ENCODE data around the gene RAD51B. TPM values are rescaled to one million over a fixed set of nuclear protein-coding genes. Genes with fewer than 3 reads are reported as not detected.

RAD51B gene
- polyA plus RNA-seq, 3 donors: 2.4 to 4.9 (median 3.3) TPM

DNA sequence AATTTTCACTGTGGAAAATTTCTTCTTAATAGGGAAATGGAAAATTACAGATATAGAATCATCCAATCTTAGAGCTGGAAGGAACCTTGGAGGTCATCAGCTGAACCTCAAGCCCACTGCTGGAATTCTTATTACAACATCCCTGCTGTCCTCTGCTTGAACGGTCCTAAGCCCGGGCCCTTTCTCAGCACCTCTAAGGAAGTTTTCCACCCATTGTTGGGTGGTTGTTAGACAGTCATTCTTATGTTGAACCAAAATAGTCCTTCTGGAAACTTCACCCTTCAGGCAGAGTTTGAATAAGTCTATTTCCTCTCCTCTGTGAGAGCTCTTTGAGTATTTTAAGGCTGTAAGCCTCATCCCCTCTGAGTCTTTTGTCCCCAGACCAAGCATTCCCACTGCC, 902.6 kb downstream of the RAD51B start:
- 47 to 94% (median 68%) methylated on average over 2 of the region's 2 CpGs for WGBS, 3 donors
- H3K27ac ChIP-seq (ENCODE audit: low read depth, low read length): no peak overlapping the region

DNA sequence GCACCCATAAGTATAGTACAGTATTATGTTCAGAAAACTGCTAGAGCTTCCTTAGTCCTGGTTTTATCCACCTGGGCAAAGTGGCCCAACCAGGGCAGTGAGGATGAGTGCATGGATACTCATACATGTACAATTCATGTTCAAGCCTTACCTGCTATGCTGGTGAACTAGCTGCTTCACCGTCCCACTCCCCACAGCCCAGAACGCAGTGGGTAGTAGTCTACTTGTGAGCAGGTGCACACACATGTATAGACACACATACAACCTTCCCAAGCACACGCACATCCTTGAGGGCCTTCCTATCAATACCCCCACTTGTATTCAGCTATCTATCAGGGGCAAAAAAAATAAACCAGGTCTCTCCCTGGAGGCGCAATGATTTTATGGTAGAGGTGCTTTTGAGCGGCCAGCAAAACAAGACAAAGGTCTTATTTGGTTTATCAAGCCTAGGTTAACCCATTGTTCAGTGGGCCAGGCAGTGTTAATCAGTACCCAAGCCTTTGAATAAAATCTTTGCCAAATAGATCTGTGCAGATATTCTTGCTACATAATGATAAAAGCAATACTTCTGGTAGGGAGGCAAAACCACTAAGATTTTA, 903.5 kb downstream of the RAD51B start:
- no peak overlapping the region for H3K27ac ChIP-seq (ENCODE audit: low read depth, low read length)
- 74 to 97% (median 97%) methylated on average over 5 of the region's 5 CpGs for WGBS, 3 donors

DNA sequence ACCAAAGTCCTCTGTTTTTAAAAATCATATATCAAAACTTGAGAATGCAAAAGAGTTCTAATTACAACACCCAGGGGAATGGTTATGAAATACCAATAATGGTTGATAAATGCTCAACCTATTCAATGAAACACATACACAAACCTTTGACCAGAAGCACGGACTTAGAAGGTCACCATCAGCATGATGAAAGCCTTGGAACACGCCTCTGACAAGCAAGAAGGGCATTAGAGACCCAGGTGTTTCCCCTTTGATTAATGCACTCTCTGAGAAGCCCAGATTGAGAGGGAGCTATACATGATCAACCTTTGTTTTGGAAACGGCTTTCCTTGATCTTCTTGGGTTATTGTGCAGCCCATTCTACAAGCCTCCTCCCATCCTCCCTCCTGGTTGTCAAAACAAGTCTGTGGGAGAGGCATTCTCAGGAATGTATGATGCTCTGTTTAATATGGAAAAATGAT, 904.3 kb downstream of the RAD51B start:
- 27 to 57% (median 56%) methylated on average over 3 of the region's 3 CpGs for WGBS, 3 donors
- H3K27ac ChIP-seq (ENCODE audit: low read depth, low read length): no peak overlapping the region

DNA sequence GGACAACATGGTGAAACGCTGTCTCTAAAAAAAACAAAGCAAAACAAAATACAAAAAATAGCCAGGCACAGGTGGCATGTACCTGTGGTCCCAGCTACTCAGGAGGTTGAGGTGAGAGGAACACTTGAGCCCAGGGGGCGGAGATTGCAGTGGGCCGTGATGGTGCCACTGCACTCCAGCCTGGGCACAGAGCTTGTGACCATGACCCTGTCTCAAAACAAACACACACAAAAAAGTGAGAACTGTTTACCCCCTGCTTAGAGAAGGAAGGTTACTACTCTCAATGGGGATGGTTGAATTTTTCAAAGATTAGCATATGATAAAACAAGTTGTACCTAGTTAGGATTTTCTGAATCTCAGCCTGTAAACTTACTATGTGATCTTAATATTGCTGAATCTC, 905.3 kb downstream of the RAD51B start:
- 96 to 97% (median 97%) methylated on average over 3 of the region's 3 CpGs for WGBS, 3 donors
- no peak overlapping the region for H3K27ac ChIP-seq (ENCODE audit: low read depth, low read length)

DNA sequence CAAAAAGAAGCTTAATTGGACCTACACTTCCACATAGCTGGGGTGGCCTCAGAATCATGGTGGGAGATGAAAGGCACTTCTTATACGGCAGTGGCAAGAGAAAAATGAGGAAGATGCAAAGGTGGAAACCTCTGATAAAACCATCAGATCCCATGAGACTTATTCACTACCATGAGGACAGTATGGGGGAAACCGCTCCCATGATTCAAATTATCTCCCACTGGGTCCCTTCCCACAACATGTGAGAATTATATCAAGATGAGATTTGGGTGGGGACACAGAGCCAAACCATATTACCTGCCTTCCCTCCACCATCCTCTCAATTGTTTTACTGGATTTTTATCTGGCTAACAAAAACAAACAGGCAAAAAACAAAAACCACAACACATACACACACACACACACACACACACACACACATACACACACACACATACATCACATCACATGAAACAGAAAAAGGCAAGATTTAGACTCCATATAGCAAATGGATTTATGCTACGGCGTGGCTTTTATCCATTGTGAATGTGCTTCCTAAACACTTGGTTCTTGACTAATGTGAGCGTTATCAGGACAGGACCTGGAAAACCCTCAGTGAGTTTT, 906.6 kb downstream of the RAD51B start:
- no peak overlapping the region for H3K27ac ChIP-seq (ENCODE audit: low read depth, low read length)
- WGBS, 3 donors: 86 to 96% (median 90%) methylated on average over 5 of the region's 5 CpGs

DNA sequence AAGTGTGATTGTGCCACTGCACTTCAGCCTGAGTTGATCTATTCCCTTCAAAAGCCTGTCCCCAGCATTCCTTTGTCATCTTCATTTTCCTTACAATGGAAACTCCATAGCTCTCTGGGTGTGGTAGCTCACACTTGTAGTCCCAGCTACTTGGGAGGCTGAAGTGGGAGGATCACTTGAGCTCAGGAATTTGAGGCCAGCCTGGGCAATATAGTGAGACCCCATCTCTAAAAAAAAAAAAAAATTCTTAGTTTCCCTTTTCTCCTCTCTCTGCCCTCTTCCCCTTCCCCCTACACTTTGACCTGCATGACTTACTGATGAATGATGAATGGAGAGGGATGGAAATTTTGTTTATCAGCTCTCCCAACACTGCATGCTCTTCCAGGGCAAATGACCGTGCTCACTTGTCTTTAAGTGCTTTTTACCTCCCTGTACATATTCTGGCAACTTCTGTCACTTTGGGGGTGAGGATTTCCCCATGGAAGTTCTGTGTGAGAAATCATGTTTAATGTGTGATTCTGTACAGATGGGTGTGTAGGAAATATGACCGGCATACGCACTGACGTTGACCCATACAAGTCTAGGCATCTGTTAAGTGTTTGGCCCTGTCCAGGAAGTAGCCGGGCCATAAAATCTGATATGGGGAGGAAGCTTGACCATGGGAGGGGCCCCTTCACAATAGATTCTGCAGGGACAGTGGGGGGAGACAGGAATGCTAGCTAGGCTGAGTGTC, 907.9 kb downstream of the RAD51B start:
- no peak overlapping the region for H3K27ac ChIP-seq (ENCODE audit: low read depth, low read length)
- 60 to 76% (median 71%) methylated on average over 5 of the region's 5 CpGs for WGBS, 3 donors

DNA sequence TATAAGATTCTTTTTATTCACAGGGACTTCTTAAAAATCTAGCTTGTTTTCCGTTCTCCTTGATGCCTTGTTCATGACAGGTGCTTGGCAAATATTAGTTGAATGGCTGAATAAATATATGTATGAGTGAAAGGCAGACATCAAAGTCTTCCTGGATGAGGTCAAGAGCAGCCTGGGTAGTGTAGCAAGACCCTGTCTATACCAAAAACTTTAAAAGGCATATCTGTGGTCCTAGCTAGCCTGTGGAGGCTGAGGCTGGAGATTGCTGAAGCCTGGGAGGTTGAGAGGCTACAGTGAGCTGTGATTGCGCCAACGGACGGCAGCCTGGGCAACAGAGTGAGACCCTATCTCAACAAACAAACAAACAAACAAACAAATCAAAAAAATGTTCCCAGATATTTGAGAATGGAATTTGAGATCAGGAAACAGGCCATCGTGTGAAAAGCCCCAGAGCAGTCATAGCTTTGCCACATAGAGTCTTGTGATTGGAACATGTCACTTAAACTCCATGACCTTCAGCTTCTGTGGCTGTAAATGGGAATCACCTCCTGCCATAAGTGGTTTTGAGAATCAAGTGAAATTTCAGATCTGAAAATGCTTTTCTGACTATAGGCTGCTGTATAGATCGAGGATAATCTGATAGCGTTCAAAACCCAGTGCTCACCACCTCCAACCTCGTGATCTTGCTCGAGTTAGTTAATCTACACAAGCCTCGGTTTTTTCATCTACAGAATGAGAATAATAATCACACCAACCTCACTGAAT, 908.9 kb downstream of the RAD51B start:
- no peak overlapping the region for H3K27ac ChIP-seq (ENCODE audit: low read depth, low read length)
- WGBS, 3 donors: 78 to 91% (median 84%) methylated on average over 10 of the region's 10 CpGs

DNA sequence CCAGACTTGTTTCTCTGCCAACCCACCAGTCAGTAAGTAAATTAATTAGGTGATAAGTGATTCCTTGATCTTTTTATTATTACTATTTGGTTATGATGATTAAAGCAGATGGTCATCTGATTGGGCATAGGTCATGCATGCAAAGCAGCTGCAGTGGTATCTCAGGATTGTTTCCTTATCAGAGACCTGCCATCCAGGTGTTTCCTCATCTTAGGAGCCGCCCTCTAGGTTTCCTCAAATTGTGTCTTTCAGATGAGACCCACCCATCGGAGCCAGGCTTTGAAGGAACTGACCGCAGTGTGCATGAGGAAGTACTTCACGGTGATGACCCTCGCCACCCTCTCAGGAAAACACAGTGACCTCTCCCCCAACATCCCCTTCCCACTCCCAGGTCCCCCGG, 910.0 kb downstream of the RAD51B start:
- WGBS, 3 donors: 41 to 87% (median 42%) methylated on average over 6 of the region's 6 CpGs
- H3K27ac ChIP-seq (ENCODE audit: low read depth, low read length): no peak overlapping the region

DNA sequence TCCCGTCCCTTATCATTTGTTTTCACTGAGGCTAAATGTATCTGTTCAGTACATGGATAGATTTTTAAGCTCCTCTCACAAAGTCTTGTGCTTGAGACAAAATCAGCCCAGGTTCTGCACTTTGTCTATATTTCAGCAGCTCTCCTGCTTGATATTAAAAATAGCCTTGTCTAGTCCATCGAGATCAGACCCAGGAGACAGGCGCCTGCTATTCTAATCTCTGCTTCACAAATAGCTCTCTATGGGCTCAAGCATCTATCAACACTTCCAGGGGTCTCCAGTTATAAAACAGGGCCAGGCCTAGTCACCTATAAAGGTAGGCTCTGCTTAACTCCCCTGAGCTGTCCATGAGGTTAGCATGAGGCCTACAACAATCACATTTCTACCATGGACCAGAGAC, 910.8 kb downstream of the RAD51B start:
- 72 to 86% (median 84%) methylated on average over 3 of the region's 3 CpGs for WGBS, 3 donors
- H3K27ac ChIP-seq (ENCODE audit: low read depth, low read length): no peak overlapping the region

DNA sequence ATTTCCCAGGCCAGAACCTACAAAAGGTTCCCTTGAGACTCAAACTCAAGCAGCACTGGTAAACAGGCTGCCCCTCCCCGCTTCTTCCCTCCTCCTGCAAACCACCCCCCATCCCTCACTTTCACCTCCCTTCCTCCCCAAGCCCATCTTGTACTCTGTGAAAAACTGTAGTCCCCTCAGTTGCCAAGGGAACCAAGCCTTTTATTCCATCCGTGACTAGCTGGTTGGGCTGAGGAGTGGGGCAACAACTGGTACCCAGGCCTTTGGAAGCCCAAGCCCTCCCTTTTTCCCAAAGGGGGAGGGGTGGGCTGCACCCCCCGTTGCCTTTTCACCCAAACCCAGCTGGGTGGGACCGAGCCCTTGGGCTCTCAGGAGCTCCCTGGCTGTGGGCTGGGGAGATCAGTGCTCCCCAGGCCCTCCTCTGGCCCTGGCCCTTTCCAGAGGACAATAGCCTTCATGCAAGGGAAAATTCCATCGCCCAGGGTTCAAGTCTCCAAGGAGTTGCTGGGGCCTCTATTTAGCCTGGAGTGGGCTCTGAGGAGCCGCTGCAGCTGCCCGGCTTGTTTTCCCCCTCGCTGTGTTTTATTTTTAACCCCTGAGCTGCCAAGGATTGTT, 911.3 kb downstream of the RAD51B start:
- 51 to 64% (median 59%) methylated on average over 8 of the region's 8 CpGs for WGBS, 3 donors

DNA sequence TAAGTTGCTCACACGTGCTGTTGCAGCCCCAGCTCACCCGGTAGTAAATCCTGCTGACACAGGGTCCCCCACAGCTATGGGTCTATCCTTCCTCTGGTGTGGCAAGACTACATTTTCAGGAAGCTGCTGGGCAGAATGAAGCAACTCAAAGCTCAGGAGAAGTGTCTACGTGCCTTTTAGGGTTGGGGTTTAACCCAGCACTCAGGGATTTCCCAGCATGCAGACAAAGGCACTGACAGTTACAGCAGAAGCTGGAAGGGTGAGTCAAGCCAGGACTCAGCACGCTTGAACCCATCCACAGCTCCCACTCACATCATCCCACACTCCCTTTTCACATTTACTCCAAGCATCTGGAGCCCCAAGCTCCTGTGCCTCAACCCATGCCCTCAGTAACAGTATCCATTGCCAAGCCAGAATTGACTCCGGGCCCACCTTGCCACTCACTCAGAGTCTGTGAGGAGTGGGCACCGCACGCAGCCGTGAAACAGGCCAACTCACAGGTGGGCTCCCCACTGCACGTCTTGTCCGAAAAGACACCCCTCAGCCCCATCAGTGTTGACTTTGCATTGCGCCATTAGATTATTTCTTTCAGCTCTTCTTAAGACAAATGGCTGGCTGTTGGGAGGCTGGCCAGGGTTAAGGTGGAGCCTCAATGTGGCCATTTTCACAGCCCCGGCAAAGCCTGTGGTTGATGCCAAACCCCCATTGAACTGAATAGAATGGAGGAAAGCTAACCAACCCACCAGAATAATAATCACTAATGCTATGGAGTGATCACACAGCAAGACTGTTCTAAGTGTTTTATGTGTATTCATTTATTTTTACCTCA, 913.7 kb downstream of the RAD51B start:
- no peak overlapping the region for H3K27ac ChIP-seq (ENCODE audit: low read depth, low read length)
- WGBS, 3 donors: 69 to 91% (median 80%) methylated on average over 12 of the region's 12 CpGs

More for the DNA sequence above, 911.3 kb downstream of the RAD51B start:
- no peak overlapping the region for H3K27ac ChIP-seq (ENCODE audit: low read depth, low read length)

DNA sequence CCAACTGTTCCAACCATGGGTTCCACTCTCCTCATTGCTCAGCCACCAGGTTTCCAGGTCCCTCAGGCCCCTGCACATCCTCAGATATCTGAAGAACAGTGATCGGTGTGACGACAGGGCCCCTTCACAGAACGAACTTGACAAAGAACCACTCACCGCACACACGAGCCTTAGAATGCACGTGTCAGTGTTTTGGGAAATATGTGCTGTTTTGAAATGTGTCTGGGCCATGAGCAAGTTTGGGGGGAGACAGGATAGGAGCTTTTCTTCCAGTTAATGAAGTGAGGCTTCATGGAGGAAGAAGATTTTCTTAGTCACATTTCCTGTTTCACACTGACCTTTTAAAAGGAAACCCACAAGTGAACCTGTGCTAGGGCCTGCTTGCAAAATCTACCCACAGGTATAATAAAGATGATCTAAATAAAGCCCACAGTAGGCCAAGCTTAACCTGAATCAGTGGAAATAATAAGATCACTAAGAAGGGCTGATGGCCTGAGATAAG, 914.7 kb downstream of the RAD51B start:
- H3K27ac ChIP-seq (ENCODE audit: low read depth, low read length): peak overlapping the region; percentile 68
- WGBS, 3 donors: 42 to 78% (median 53%) methylated on average over 6 of the region's 6 CpGs

DNA sequence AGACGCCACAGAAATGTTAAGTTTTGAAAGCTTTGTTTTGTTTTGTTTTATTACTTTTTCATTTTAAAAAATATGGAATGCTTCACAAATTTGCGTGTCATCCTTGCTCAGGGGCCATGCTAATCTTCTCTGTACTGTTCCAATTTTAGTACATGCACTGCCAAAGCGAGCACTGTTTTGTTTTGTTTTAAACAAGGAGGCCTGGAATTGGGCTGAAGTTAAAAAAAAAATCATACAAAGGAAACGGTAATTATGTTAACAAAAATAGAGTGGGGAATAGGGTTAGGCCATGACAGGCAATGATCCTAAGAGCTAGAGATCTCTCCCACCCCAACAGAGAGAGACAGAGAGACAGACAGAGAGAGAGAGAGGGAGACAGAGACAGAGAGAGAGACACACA, 916.3 kb downstream of the RAD51B start:
- H3K27ac ChIP-seq (ENCODE audit: low read depth, low read length): no peak overlapping the region
- WGBS, 3 donors: 56 to 83% (median 57%) methylated on average over 4 of the region's 4 CpGs

DNA sequence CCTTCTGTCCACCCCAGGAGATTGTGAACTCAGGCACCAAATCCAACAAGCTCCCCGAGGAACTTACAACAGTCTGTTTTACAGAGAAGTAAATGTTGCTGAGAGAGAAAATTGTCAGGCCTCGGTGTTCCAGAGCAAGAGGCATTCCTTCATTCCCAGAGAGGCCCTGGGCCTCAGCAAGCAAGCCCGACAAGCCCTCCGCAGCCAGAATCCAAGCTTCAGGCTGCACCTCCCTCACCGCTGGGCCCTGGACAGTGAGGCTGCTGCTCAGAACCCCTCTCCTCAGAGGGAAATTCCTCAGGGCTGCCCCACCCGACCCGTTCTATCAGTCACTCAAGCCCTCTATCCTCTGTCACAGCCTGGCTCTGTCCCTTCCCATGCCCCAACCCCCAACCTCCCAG, 916.9 kb downstream of the RAD51B start:
- WGBS, 3 donors: 47 to 60% (median 58%) methylated on average over 7 of the region's 7 CpGs
- H3K27ac ChIP-seq (ENCODE audit: low read depth, low read length): no peak overlapping the region

DNA sequence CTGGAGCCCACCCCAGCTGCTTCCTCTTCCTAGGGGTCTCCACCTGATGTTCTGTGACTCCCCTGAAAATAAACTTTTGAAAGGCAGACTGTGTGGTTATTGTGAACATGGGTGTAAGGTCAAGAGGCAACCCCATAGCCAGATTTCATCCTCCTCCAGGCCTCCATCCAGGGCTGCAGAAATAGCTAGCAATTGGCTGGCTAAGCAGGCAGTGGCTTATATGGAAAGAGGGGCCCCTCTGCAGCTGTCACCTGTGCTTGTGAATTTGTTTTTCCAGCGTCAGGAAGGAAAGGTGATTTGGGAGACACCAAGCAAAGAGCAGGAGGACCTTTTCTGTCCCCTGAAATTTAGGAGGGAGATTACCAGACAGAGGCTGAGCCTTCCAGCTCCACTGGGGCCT, 917.5 kb downstream of the RAD51B start:
- H3K27ac ChIP-seq (ENCODE audit: low read depth, low read length): no peak overlapping the region
- WGBS, 3 donors: 75 to 89% (median 77%) methylated on average over 1 of the region's 1 CpG

DNA sequence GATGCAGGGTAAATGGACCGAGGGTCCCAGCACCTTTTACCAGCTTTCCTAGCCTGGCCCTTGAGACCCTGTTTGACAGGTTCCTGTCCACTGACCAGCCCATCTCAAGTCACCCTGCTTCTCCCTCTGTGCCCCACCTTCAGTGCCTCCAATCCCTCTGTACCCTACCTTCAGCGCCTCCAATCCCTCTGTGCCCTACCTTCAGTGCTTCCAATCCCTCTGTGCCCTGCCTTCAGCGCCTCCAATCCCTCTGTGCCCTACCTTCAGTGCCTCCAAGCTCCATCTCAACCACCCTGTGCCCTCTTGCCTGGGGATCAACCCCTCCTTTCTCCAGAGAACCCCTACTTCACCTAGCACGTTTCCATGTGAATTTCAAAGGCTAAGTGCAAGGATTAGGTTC, 919.0 kb downstream of the RAD51B start:
- 91 to 100% (median 94%) methylated on average over 4 of the region's 4 CpGs for WGBS, 3 donors

DNA sequence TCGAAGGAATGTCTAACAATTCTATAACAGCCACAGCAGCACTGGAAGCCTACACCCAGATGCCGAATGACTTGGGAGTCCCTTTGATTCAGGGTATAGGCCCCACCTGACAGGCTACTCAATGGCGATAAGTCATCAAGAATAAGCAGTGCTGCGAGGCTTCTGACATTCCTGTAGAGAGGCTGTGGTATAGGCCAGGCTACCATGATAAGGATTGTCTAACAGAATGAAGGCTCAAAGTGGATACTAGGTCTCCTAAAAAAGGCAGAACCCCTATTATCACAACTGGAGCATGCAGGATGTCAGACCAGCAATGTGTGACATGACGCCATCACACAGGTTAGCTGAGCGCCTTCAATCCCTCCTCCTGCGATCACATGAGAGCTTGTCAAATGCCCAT, 920.1 kb downstream of the RAD51B start:
- H3K27ac ChIP-seq (ENCODE audit: low read depth, low read length): no peak overlapping the region
- WGBS, 3 donors: 90 to 98% (median 96%) methylated on average over 7 of the region's 7 CpGs

More for the DNA sequence above, 919.0 kb downstream of the RAD51B start:
- H3K27ac ChIP-seq (ENCODE audit: low read depth, low read length): no peak overlapping the region

Data from adipose tissue (tissue), 3 donors.